HG03442 (cell line): ENCODE results near the gene APOL4.
"Not testable (repeated sequence)": the region's sequence is repeated elsewhere in the genome, so short reads cannot be mapped to it uniquely, and the experiment has no call there.

ENCODE experiments used
- ATAC-seq: cut with Tn5 transposase; IDR thresholded peaks from one replicate; pipeline ENCODE4 v1.9.1; 2021; ENCODE audit warnings: mild to moderate bottlenecking, moderate library complexity; ENCODE audit not compliant: unreplicated experiment

APOL4 gene

DNA sequence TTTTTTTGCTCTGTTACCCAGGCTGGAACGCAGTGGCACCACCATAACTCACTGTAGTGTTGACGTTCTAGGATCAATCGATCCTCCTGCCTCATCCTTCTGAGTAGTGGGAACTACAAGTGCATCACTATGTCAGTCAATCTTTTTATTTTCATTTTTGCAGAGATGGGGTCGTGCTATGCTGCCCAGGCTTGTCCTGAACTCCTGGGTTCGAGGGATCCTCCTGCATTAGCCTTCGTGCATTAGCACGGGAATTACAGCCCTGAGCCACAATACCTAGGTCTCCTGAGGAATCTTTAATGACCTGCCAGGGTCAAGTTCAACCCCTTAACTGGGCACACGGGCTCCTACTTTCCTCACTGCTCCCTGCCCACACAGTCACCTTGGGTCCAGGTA, 45.5 kb downstream of the APOL4 start:
- ATAC-seq, result no peak

DNA sequence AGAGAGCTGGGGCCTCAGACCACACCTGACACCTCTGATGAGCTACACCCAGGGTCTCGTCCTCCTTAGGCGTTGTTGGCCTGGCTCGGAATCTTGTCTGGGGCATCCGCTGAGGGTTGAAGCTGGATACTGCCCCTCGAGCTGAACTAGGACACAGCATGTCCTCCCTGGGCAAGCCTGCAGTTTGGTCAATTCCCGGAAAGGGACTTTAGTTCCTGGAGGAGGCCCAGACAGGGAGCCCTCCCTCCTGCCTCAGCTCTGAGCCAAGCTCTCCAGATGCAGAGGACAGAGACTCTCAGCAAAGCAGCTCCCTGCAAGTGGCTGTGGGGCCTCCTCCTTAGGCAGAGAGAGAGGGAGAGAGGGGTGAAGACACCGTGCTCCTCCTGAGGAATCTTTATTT, 45.9 kb downstream of the APOL4 start:
- ATAC-seq, result no peak

GRCh38 chr22:36154423-36154945, 47.1 kb downstream of the APOL4 start:
- no peak for ATAC-seq

- ATAC-seq, result no peak
These were observed 47.8 kb downstream of the APOL4 start for GRCh38 chr22:36153501-36154422.

GRCh38 chr22:36152821-36153220, 48.8 kb downstream of the APOL4 start:
- ATAC-seq, result not testable (repeated sequence)

- ATAC-seq, result no peak
These were observed 49.5 kb downstream of the APOL4 start for GRCh38 chr22:36152088-36152487.

- no peak for ATAC-seq
These were observed 50.5 kb downstream of the APOL4 start for GRCh38 chr22:36151006-36151595.

- ATAC-seq, result no peak
These were observed 52.2 kb downstream of the APOL4 start for GRCh38 chr22:36149441-36149840.

DNA sequence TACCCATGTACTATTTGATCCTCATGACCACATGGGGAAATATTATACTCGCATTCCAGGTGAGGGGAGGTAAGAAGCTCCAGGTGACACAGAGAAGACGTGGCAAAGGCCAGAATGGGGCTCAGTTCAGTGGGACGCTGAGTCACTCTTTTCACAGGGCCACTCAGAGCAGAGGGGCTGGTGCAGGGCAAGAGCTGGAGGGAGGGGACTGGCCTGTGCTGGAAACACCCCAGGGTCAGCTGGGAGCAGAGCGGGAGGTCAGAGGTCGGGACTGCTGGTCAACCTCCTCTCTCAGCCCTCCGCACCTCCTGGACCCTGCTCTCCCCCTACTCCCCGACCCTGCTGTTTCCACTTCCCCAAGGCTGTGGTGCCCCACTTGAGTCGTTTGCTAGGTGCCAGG, 53.2 kb downstream of the APOL4 start:
- no peak for ATAC-seq

GRCh38 chr22:36147196-36147791, 54.3 kb downstream of the APOL4 start:
- ATAC-seq, result no peak

GRCh38 chr22:36145881-36146280, 55.7 kb downstream of the APOL4 start:
- ATAC-seq, result no peak

DNA sequence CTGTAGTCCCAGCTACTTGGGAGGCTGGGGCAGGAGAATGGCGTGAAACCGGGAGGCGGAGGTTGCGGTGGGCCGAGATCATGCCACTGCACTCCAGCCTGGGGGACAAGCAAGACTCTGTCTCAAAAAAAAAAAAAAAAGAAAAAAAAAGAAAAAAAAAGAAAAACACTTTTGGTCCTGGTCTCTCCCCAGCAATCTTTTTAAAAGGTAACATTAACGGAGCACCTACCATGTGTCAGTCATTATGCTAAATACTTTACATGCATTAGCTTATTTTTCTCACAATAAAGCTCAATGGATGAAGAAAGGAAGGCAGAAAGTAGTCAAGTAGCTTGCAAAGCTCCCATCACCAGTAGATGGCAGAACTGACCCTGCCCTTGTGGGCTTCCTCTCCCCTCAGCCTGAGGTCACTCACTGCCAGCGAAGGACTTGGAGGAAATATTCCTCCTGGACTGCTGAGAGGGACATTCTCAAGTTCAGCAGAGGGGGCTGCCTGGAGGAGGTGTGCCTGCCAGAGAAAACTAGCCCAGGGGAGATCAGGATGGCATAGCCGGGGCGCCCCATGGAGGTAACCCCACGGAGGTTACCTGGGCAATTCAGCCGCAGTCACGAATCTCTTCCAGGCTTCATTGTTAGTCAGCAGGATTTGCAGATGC, 56.6 kb downstream of the APOL4 start:
- ATAC-seq, result no peak

GRCh38 chr22:36143956-36144355, 57.7 kb downstream of the APOL4 start:
- ATAC-seq, result no peak

- no peak for ATAC-seq
These were observed 58.4 kb downstream of the APOL4 start for GRCh38 chr22:36143066-36143815.

DNA sequence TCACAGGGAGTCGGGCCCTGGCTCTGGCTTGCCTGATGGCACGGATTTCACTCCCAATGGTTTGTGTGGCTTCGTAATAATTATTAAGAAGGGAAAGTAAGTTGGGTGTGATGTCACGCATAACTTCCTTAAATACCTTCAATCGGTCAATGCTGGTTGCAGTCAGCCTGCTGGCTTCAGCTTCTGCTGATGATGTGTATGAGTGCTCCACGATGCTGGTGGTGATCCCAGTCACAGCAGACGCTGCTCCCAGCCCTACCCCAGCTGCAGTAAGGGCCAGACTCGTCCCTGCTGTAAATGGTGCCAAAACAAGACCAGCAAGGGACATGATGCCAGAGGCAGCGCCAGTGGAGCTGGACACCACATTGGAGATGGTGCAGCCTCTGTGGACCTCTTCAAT, 60.1 kb downstream of the APOL4 start:
- no peak for ATAC-seq
